GM19351 (cell line): ENCODE data around the gene NAXD.
A peak's percentile ranks its signal among the peaks of the same experiment; 100 is the strongest.
"Not testable (repeated sequence)": the region's sequence is repeated elsewhere in the genome, so short reads cannot be mapped to it uniquely, and the experiment has no call there.

Source experiments
- ATAC-seq: cut with Tn5 transposase; IDR thresholded peaks from one replicate; pipeline ENCODE4 v1.9.1; 2021; ENCODE audit warnings: mild to moderate bottlenecking, moderate library complexity; ENCODE audit not compliant: unreplicated experiment

The NAXD gene

DNA sequence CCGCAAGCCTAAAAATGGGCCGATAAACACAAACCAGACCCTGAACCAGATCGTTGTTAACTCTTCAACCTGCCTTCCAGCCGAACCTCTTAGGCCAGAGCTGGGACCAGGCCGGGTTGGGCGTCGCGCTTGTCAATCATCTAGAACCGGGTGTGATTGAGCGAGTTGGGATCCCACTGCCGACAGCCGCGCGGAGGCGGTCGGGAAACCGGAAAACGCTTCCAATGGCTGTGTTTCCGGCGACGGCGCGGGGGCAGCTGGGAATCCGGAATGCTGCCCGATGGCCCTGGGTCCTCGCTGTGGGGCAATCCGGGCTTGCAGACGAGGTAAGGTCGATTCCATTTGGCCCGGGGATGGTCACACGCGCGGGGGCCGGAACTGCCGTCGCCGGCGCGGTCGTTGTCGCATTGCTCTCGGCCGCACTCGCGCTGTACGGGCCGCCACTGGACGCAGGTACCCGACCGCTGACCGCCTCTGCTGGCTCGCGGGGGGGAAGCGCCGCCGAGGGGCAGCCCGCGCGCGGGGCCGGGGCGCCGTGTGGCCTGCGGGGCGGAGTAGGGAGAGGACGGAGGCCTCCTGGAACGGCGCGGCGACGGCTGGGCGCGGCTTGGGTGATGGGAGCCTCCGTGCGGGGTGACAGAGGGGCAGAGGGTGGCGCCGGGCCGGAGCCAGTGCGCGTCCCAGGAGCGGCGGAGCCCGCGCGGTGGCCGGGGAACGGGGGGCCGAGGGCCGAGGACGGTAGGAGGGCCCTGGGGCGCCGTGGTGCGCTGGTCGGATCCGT is at the start of gene NAXD:
NAXD (plus strand) TSS at position 224 of the 781 bp plus-strand sequence; CDS start at position 281, 57 bp downstream.
- peak; percentile 68 for ATAC-seq

DNA sequence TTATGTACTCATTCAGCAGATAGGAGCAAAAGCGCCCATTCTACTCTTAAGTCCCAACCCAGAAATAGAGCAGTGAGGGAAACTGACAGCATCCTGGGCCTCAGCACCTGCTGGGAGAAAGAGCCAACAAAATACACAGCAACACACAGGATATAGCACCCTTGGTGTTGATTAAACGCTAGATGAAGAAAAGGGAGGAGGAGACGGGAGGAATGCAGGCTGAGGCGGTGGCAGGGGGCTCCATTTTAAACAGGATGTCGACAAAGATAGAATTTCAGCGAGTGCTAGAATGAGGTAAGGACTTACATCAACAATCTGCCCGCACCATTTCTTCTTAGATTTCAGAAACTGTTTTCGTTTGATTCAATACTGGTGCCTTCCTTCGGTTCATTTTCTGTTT is 49.2 kb upstream of the NAXD start:
- no peak for ATAC-seq

DNA sequence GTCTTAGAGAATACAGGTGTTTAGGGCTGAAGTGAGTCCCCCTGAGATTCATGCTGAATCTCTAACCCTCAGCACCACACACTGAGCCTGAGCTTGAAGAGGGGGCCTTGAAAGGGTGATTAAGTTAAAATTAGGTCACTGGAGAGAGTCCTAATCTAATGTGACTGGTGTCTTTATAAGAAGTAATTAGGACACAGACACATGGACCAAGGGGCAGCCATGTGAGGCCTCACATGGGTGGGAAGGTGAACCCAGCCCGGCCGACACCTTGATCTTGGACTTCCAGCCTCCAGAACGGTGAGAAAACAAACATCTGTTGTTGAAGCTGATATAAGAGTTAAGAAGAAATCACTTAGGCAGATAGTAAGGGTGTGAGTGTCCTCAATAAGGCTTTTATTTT is 46.7 kb upstream of the NAXD start:
- no peak for ATAC-seq

DNA sequence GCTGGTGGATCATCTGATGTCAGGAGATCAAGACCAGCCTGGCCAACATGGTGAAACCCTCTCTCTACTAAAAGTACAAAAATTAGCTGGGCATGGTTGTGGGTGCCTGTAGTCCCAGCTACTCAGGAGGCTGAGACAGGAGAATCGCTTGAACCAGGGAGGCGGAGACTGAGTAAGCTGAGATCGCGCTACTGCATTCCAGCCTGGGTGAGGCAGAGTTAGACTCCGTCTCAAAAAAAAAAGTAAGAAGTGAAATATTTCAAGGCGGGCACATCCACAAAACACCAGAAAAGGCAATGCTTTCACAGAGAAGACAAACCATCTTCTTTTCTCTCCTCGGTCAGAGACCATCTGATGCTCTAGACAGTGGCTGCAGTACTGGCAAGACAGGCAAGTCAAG is 45.4 kb upstream of the NAXD start:
- ATAC-seq = not testable (repeated sequence)

DNA sequence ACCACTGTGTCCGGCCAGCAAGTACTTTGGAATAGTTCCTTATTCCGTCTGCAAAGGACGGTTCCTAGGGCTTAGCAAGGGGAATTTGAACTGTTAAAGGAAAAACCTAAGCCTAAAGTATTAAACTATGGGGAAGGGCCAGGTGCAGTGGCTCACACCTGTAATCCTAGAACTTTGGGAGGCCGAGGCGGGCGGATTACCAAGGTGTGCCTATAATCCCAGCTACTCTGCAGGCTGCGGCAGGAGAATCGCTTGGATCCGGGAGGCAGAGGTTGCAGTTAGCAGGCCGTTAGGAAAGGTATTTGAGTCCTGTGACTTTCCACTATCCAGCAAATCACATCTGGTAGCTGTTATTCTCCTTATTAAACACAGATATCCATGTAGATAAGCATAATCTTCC is 44.5 kb upstream of the NAXD start:
- ATAC-seq = no peak

DNA sequence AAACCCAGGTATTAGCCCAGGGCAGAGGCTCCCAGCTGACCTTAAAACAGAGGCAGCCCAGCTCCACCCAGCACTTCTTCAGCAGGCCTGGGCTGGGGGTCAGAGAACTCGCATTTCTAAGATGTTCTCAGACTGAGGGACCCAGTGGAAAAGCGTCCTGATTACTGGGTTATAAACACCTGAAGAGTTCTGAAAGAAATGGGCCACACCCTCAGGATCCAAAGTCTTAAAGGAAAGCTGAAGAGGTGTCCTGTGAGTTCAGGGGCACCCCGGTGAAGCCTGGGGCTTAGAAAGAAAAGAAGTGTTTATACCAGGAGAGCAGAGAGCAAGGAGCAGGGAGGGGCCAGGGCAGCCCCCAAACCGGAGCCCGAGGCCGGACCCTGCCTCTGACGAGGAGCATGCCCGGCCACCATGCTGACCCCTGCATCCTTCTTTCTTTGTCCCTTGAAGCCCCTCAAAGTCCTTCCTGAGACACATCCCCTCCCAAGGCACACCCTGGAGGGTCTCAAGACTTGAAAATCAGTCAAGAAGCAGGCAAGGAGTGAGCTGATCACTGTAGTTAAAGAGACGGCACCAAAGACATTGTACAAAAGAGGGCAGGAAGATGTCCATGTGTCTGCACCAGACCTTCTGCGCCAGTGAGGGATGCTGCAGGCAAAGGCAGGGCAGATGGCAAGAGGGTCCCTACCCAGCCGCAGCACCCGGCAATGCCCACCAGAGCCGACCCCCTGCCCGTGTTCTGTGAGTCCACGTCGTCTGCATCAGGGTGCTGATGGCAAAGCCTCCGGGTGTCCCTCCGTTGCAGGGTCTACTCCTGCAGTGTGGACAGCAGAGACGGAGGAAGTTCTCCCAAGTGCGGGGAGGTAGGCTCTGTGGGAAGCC is 43.2 kb upstream of the NAXD start:
- ATAC-seq = no peak

DNA sequence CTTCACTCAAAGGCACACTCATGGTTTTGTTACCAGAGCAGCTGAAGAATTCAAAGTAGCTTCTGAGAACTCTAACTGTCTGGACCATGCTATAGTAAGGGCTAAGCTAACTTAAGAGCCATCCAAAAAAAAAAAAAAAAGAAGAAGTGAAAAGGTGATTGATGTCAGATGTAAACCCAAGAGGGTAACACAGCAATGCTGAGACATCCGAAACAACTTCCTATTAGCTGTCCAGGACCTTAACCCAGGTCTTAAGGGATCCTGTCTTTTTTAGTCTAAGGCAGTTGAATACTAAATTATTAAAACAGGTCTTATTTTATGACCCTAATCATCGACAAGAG is 42.6 kb upstream of the NAXD start:
- ATAC-seq = peak; percentile 50

DNA sequence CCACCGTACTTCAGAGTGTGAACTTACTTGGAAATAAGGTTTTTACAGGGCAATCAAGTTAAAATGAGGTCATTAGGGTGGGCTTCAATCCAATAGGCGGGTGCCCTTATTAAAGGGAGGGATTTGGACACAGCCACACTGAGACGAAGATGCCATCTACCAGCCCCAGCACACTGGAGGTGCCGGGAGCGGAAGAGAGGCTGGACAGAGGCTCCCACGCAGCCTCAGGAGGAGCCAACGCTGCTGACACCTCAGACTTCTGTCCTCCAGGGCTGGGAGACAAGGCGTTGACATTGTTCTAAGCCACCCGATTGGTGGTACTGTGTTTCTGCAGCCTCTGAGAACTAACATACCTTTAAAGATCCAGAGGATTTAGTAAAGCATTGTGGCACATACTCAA is 41.2 kb upstream of the NAXD start:
- ATAC-seq = no peak

DNA sequence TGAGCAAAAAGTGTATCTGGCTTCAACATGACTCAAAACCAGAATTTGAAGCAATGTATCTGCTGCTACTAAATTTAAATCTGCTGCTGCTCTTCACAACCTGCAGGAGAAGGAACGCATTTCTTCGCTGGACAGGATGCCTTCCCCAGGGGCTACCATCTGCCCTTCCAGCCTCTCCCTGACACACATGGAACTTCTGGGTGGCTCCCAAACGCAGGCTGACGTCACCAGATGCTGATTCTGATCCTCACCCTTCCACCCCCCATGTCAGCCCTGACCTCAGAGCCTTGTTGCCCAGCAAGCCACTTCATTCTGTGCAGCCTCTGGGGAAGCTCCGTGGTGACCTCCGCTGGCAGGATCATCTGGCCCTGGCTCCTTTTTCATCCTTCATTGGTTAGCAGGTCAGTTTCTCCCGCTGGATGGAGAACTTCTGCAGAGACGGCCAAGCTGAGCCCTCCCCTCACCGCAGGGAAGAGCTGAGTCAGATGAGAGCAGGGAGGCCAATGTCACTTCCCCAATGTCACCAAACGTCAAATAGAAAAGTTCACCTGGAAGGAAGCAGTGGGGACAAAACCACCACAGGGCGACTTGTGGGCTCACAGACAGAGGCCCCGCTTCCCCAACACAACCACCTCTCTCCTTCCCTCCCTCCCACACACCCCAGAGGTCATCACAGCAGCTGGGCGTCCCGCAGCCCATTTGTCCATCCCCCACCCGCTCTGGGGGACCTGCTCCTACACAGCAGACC is 39.8 kb upstream of the NAXD start:
- peak; percentile 80 for ATAC-seq

DNA sequence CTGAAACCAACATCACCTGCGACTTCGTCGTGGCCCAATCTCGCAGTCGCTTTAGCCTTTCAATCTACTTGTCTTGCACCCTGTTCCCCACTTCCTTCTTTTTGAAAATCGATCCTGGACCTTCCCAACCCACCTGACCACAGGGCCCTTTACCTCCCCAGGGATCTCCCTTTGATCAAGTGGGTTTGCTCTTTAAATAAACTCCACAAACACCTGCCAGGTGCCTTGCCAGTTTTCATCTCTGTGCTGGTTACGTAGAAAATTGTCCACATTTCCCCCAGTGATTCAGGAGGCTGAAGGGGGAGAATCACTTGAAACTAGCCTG is 39.3 kb upstream of the NAXD start:
- ATAC-seq = peak; percentile 1

DNA sequence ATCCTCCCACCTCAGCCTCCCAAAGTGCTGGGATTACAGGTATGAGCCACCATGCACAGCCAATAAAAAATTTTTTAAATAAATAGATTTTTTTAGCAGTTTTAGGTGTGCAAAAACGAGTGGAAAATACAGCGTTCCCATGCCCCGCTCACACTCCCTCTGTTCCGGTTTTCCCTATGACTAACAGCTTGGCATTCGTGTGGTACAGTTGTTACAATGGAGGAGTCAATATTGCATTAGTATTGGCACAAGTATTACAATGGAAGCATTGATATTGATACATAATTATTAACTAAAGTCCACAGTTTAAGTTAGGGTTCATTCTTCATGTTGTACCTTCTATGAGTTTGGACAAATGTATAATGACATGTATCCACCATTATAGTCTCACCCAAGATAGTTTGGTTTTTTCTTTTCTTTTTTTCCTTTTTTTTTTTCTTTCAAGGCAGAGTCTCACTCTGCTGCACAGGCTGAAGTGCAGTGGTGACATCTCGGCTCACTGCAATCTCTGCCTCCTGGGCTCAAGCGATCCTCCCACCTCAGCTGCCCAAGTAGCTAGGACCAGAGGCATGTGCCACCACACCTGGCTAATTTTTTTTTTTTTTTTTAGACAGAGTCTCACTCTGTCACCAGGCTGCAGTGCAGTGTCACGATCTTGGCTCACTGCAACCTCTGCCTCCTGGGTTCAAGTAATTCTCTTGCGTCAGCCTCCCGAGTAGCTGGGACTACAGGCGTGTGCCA is 38.4 kb upstream of the NAXD start:
- ATAC-seq = no peak

DNA sequence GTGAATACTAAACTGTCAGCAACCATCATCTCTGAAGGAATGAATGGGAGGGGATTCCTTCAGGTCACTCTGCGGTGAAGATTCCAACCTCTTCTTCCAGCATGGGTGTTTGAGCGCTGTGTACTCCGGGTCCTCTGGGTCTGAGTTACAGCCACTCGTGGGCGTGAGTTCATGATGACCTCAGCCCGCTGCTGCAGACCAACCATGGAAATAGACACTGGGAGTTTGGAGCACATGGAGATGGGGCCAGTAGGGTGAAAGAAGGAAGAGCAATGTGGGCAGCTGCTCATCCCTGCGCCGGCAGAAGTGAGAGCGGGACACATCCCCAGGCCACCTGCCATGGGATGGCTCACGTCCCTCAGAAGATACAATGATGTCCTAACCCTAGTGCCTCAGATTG is 37.0 kb upstream of the NAXD start:
- no peak for ATAC-seq

DNA sequence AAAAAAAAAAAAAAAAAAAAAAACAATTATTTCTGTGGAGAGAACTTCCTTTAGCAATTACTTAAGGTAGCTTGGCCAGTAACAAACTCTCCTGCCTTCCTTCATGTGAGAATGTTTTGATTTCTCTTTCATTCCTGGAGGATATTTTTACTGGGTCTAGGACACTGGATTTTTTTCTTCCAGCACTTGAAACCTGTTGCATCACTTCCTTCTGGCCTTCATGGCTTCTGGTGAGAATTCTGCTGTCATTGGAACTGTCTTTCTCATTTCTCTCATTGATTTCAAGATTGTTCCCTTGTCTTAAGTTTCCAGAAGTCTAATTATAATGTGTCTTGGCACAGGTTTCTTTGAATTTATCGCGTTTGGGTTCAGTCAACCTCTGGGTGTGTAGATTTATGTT is 34.5 kb upstream of the NAXD start:
- ATAC-seq = no peak

DNA sequence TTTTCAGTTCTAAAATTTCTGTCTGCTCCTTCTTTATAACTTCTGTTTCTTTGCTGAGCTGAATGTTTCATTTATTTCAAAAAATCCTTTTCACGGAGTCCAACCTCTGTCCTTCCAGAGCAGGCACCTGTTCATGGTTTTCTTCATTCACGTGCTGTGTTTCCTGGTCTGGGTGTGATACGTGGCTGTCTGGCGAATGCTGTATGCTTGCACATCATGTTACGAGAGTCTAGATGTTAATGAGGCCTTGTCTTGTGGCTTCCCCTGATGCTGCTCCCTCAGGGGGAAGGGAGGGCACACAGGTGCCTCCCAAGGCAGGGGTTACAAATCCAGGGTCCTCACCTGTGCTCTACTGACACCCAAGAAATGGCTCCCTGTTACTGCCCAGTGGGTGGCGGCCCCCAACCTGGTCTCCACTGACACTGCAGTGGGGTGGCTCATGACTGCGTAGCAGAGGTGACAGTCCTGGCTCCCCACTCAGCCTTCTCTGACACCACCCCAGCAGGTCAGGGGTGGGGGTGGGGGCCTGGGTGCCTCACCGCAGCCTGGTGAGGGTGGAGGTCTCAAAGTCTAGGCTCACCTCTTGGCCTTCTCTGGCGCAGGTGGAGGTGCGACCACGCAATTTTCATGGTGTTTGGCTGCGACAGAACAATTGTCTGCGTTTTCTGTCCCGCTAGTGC is 33.7 kb upstream of the NAXD start:
- ATAC-seq = no peak

DNA sequence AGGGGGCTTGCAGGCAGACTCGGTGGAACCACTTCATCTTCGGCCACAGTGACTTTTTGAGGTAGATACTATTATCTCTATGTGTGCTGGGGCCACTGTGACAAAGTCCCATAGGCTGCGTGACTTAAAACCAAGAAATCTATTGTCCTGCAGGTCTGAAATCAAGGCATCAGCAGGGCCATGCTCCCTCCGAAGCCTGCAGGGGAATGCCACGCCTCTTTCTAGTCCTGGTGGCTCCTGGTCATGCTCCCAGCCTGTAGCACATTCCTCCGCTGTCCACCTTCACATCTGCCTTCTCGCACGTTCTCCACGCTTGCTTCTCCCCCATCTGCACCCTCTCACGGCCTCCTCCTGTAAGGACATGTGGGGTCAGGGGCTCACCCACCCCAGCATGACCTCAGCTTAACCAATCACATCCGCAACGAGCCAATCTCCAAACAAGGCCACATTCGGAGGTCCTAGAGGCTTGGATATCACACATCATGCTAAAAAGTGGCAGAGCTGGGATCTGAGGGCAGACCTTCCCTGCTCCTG is 32.9 kb upstream of the NAXD start:
- ATAC-seq = no peak

DNA sequence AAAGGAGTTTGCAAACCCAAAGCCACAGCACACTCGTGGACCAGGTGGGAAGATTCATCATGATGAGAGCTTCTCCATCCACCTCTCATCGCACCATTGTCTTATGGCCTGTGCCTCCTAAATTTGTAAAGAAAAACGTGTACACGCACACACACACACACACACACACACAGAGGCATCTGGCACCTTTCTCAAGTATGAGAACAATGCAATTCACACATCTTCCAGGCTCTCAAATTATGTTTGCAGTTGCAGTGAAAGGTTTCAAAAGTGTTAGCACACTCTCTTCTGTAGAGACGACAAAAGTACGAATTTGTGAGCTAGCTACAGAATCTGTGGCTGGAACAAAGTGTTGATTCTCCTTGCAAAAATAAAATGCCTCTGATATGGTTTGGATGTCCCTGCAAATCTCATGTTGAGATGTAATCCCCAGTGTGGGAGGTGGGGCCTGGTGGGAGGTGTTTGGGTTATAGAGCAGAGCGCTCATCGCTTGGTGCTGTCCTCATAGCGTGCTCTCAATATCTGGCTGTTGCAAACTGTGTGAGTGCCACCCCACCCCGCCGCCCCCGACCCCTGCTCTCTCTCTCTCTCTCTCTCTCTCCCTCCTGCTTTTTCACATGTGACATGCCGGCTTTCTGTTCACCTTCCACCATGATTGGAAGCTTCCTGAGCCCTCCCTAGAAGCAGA is 32.0 kb upstream of the NAXD start:
- no peak for ATAC-seq

DNA sequence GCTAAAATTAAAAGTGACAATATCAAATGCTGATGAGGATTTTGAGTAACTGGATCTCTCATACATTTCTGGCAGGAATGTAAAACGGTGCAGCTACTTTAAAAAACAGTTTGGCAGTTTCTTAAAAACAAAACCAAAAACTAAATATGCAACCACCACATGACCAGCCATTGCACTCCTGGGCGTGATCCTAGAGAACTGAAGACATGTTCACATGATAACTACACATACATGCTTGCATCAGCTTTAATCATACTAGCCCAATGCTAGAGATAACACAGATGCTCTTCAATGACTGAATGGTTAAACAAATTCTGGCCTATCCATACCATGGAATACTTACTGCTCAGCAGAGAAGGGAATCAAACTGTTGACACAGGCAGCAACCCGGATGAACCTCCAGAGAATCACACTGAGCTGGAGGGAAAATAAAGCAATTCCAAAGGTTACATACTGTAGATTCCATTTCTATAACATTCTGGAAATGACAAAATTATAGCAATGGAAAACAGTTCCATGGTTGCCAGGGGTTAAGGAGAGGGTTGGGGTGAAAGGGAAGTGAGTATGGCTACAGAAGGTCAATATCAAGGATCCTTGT is 25.5 kb upstream of the NAXD start:
- no peak for ATAC-seq

DNA sequence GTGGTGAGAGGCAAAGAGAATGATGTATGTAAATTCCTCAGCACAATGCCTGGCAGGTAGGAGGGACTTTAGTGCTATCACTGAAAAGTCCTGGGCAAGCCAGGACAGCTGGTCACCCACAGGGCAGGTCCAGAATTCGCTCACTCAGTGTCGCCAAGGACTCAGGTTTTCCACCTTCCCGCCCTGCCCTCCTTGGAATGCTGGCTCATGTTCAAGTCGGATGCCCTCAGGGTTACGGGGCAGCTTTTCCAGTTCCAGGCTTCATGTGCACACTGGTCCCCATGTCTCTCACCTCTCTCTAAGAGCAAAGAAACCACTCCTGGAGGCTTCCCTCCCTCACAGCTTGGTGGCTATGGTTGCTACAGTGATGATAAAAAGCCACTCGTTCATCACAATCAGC is 24.8 kb upstream of the NAXD start:
- no peak for ATAC-seq

DNA sequence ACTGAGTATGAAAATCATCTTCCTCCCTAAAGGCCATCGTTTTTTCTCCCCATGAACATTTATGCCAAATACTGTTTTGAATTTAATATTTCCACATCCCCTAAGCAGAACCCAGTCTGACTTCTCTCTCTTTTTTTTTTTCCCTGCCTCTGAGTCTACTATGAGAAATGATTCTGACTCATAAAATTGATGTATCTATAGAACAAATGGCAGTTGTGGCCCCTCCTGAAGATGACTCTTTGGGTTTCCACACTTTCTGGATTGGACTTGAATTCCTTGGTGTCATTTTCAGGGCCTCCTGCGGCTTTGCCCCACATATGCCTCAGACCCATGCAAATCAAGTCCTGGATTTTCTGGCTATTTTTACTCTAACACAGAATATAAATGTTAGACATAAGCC is 22.7 kb upstream of the NAXD start:
- ATAC-seq = no peak
